G401 (cell line): ENCODE measurements around the gene PDE3A. TPM values are rescaled to one million over a fixed set of nuclear protein-coding genes. Genes with fewer than 3 reads are reported as not detected.

Source experiments
- DNase-seq: peaks from one replicate; pipeline ENCODE4 v3.0.0-alpha.2; 2015; ENCODE audit warnings: low spot score
- in situ Hi-C: cut with HindIII; loops from 2 replicates; pipeline ENCODE4 v1.10.0; 2016; ENCODE audit warnings: low sequenced_read_pairs, mixed read lengths
- total RNA-seq: library from RNA; depleted of rRNA; stranded (reverse); fragments of >200 nt; shearing (Covaris generic); gene quantifications from 2 replicates; pipeline ENCODE4 v1.2.3, GENCODE V29; 2014

The PDE3A gene
- total RNA-seq, 1 experiment from 2014 or later = not detected

DNA sequence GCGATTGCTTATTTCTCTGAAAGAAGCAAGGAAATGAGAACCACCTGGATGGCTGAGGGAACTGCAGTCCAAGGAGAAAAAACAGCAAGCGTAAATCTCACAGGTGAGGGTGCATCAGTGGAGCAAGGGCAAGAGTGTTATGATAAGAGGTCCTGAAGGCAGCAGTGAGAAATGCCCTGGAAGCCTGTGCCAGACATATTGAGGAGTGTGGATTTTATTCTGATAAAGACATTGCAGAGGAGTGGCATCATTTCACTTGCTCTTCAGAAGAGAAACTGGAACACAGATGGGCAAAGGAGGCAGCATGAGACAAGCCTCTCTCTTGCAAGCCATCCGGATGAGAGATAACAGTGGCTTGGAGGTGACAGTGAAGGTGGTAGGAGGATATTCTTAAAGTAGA, 78.5 kb downstream of the PDE3A start:
- DNase-seq = peak; percentile 59
- in situ Hi-C loops = no loop called here

DNA sequence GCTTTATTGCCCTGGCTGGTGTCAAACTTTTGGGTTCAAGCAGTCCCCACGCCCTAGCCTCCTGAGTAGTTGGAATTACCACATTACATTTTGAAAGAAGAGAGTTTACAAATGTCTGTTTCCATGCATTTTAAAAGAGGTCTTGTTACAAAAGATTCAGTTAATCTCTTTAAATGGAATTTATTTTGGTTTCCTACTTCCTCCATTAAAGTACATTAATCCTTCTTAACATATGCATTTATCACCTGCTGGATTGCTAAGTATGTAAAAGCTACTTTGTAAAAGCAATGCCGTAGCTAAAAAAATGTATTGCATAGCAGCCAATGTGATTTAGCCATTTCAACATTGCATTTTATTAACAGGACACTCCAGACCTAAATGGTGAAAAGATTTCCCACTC, 80.4 kb downstream of the PDE3A start:
- no peak for DNase-seq
- in situ Hi-C loops = no loop called here

DNA sequence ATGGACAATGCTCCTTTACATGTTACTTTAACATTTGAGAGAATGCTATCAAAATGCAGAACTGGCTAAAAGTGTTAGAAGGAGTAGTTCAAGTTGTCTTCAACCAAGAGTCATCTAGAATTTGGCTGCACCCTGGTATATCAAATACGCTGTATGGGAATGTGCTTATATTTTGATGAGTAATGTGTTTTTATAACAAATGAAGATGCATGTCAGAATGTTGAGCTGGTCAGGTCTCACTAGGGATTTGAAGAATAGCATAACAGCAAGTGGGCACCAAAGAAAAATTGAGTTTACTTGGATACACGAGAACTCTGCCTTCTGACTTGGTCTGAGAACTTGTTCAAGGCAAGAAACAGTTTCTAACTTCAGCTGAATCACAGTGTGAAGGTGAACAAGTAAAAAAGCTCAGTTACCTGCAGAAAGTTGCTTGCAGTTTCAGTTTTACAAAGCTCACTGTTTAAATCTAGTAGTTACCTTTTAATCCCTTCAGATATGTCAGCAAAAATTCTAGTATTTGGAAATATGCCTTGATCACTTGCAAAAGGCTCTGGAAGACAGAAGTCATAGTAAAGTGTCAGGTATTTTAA, 82.3 kb downstream of the PDE3A start:
- in situ Hi-C loops = no loop called here

DNA sequence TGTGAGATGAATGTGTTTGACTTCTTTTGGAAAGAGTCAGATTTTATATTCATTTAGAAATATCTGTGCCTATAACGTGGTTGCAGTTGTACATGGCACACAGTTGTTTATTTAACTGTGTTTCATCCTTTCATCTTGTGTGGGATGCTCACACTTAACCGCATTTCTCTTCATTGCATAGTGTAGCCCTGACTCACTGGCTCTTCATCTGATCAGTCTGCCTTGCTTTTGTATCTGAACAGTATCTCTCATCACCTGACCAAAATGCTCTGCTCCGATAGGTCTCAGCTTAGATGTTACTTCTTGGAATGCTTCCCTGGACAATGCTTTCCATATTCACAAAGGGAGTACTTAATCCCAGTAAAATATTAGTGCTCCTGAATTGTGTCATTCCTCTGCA, 83.4 kb downstream of the PDE3A start:
- in situ Hi-C loops = no loop called here

More for the DNA sequence above, 82.3 kb downstream of the PDE3A start:
- DNase-seq = no peak

DNA sequence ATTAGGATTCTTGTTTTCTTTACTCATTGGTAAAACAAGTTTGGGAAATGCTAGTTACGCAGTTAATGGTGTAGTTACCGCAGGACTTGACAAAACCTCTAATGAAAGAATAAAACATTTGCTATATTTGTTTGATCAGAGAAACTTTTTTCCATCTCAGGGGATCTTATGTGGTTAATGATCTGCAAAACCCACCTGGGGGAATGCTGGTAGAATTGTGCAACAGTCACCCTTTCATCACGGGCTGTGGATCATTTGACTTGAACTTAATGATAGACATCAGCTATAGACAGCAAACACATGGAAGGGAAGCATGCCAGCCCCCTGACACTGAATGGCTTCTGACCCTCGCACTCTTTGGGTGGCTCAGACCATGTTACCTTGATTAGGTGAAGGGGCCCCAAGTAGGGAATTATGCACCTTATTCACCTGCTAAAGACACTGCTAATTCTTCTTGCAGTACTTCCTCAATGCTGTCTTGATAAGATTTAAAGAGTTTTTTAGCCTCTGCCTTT, 84.2 kb downstream of the PDE3A start:
- in situ Hi-C loops = no loop called here

More for the DNA sequence above, 83.4 kb downstream of the PDE3A start:
- DNase-seq = no peak

DNA sequence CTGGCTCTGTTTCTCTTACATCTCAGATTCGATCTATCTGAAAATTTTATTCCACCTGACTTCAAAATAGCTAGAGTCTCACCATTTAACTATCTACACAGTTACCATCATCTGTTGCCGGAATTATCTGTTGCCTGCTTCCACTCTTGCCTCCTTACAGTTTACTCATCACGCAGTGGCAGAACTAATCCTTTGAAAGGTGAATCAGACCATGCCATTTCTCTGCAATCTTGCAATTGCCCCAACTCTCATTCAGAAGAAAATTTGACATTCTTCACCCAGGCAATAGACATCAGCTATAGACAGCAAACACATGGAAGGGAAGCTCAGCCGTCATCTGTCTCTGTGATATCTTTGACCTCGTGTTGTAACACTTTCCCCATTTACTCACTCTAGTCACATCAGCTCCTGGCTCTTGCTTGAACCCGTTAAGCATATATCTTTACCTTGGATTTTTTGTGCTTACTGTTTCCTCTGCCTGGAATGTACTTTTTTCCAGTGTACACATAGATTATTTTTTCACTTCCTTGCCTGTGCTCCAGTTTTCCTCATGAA, 85.5 kb downstream of the PDE3A start:
- in situ Hi-C loops = no loop called here

More for the DNA sequence above, 84.2 kb downstream of the PDE3A start:
- no peak for DNase-seq

DNA sequence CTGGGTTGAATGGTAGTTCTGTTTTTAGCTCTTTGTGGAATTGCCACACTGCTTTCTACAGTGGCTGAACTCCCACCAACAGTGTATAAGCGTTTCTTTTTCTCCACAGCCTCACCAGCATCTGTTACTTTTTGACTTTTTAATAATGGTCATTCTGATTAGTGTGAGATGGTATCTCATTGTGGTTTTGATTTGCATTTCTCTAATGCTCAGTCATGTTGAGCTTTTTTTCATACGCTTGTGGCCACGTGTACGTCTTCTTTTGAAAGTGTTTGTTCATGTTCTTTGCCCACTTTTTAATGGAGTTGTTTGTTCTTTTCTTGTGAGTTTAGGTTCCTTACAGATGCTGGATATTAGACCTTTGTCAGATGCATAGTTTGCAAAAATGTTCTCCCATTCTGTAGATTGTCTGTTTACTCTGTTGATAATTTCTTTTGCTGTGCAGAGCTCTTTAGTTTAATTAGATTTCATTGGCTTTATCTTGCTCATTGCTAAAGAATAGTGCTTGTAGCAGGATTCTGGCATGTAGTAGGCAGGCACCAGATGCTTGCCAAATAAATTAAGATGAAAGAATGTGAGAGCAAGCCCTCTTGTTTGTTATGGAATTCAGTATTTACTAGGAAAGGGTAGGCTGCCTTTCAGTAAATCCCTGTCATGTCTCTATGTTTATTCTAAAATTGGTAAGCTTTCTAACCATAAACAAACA, 86.8 kb downstream of the PDE3A start:
- in situ Hi-C loops = no loop called here
- peak; percentile 52 for DNase-seq

More for the DNA sequence above, 85.5 kb downstream of the PDE3A start:
- no peak for DNase-seq

DNA sequence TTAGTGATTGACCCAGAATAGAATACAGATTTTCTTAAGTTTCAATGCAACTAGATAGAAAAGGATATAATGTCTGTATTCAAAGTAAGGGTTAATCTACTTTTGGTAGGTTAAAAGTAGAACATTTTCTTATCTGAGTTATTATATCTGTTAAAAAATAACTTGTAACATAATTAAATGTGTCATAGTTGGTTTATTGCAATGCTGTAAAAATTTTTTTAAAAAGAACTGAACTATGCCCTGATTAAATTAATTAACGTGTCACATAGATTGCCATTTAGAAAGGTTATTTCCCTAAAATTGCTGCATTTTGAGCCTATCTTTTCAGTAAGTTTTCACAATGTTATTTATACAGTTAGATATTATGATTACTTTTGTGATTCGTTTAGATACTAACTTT, 89.2 kb downstream of the PDE3A start:
- no peak for DNase-seq
- in situ Hi-C loops = no loop called here

DNA sequence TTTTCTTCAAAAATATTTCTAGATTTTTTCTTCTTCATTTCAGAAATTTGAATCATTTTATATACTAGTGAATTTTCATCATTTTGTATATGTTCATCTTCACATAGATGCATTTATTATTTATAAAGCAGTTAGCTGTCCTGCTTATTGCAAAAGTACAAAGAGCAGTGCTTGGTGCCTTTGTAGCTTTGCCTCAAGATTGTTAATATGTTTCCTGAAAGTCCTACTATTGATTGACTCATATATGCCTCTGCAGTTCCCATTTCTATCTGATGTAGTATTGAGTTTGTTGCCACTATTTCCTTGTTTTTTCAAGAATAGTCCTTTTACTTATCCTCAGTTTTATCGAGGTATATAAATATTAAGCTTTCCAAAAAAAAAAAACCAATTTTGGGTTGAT, 89.7 kb downstream of the PDE3A start:
- in situ Hi-C loops = no loop called here
- DNase-seq = no peak

DNA sequence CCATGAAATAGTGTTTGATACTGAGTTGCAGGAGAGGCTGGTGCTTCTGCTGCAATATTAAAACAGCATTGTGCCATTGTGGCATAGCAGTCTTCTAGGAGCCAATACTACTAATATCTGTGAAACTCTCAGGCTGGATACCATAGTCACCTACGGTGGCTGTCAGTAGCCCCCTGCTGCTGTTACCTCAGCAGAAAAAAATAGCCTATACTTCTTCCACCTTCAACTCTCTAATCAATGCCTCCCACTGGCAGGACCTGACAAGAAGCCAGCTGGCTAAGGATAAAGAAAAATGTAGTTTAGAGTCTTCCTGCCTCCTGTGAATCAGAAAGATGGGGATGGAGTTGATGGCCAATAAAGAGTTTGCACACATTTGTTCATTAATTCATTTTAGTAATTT, 91.6 kb downstream of the PDE3A start:
- in situ Hi-C loops = no loop called here

DNA sequence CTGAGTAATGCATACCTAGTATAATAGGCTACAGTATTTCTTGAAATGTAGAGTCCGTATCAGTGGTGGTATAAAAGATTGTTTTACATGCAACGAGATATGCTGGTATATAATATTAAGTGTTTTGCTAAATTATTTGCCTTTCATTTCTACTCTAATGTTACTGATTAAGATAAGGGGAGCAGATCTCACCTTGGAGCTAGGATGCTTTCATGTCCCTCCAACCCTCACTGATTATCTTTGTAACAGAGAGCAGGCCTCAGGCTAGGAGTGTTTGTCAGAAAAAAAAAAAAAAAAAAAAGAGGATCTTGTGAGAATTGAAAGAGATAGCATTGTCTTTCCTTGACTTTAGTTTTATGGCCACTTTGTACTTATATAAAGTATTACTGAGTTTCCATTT, 92.6 kb downstream of the PDE3A start:
- DNase-seq = no peak
- in situ Hi-C loops = no loop called here

More for the DNA sequence above, 91.6 kb downstream of the PDE3A start:
- DNase-seq = no peak

DNA sequence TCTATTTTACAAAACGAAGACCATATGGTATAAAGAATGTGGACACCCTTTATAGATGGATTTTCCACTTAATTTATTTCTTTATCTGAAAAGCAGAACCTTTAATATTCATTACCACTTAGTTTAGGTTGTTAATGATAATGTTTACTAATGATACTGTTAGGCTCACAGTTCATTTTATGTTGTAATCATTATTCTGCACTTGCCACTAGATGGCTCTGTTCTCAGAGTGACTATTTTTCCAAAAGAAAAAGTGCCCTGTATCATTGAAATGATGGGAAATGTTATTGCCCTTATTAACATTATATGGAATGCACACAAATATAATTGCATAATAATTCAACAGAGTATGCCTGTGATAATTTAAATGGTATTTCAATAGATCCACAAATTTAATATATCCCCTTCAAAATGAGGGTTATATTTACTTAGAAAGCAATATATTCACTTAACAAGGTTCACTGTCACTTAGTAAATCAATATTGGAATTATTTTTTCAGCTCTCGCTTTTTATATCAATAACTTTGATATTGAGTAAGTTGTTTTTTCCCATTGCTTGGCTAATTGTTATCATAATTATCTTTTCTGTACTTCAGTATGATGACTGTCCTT, 95.7 kb downstream of the PDE3A start:
- peak; percentile 60 for DNase-seq
- in situ Hi-C loops = no loop called here

DNA sequence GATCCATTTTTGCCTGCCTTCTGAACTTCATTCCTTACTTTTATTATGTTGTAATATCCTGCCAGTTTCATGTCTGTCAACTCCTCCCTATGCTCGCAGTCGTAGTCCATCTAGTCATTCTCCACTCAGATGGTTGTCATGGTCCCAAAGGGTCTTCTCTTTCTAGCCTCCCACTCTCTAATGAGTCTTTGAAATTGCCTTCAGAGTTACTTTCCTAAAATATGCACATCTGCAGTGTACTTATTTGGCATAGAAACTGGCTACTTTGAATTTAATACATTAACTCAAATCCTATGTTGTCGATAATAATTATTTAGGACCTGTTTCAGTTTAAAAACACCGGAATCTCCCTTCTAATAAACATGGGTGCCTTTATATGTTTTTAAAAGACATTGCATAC, 101.0 kb downstream of the PDE3A start:
- in situ Hi-C loops = no loop called here
- DNase-seq = no peak

DNA sequence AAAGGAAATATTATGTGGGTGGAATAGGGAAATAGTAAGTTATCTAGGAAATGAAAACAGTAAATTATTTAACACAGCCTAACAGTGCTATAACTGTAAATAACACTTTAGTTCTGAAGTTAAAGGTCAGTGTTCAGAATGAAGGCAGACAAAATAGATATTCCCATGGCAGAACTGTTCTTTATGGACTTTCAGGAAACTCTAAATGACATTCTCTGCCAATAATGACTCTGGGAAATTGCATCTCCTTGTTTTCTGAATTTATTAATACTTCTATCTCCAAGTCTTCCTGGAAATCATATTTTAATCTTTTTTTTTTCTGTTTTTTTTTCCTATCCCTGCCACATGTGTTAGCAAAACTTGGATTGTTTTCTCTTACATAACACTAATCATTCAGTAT, 101.4 kb downstream of the PDE3A start:
- in situ Hi-C loops = no loop called here
- DNase-seq = no peak

DNA sequence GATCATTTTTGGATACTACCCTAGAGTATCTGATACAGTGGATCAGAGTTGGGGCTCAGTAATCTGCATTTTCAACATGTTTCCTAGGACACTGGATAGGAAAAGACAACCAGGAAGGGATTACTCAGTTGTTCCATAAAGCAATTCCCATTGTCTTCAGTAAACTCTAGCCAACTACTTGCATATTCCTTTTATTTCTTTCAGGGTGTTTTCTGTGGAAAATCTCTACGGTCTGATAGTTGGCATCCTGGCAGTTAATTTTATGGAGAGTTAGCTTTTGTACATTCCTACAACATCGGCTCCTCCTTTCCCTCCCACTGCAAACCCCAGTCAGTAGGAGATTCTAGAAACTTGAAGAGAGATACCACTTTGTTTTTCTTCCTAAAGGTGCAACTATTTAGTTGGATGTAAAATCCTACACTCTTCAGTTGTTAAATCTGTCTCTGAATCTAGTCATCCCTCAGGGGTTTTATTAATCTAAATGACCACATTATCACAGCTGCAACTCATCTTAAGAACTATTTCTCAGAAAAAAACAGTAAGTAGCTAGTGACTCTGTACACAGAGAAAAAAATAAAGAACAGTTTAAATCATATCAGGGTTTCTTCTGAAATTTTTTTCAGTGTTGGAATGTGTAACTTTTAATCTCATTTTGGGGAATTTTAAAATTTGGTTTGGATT, 103.9 kb downstream of the PDE3A start:
- in situ Hi-C loops = no loop called here
- DNase-seq = no peak

DNA sequence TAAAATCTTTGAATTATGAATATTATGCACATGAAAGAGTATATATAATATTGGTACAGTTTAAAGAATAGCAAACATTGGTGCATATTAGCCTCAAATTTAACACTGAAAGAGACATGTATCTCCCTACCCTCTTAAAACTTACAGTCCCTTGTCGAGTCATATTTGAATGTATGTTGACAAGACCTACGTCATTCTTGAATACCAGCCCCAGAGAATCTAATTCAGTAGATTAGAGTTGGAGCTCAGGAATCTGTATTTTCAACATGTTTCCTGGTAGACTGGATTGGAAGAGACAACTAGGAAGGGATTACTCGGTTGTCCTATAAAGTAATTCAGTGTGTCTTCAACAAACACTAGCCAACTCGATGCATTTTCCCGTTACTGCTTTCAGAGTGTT, 104.8 kb downstream of the PDE3A start:
- DNase-seq = no peak
- in situ Hi-C loops = no loop called here

DNA sequence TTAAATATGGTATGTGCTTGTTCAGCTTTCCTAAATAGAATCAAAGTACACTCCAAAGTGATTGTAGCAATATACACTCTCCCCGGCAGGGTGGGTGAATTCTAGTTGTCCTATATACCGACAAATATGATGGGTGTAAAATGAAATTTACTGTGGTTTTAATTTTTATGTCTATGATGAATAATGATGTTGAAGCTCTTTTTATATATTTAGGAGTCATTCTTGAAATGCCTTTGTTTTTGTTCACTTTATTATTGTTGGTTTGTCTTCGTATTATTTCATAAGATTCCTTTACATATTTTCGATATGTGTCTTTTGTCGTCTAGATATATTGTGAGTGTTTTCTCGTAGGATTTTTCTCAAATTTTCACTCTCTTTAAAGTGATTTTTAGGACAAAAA, 105.7 kb downstream of the PDE3A start:
- in situ Hi-C loops = no loop called here
- no peak for DNase-seq

DNA sequence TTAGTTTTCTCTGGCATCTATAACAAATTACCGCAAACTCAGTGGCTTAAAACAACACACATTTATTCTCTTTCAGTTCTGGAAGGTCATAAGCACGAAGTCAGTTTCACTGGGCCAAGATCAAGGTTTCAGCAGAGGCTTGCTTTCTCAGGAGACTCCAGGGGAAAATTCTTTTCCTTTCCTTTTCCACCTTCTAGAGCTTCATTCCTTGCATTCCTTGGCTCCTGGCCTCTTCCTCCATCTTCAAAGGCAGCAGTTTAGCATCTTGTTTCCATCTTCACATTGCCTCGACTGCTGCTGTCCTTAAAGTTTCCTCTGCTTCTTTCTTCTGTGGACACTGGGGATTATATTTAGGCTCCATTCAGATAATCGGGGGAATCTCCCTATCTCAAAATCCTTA, 106.1 kb downstream of the PDE3A start:
- no peak for DNase-seq
- in situ Hi-C loops = no loop called here

DNA sequence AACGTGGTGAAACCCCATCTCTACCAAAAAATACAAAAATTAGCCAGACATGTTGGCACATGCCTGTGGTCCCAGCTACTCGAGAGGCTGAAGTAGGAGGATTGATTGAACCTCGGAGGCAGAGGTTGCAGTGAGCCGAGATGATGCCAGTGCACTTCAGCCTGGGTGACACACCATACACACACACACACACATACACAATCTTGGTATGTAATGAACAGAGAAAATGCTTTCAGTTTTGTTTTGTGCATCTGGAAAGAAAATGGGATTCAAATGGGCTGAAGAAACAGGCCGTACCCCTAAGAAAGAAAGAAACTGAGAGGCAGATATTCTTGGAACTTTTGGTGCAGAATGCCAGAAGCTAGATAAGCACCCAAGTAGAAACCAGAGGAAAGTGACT, 107.2 kb downstream of the PDE3A start:
- no peak for DNase-seq
- in situ Hi-C loops = no loop called here

DNA sequence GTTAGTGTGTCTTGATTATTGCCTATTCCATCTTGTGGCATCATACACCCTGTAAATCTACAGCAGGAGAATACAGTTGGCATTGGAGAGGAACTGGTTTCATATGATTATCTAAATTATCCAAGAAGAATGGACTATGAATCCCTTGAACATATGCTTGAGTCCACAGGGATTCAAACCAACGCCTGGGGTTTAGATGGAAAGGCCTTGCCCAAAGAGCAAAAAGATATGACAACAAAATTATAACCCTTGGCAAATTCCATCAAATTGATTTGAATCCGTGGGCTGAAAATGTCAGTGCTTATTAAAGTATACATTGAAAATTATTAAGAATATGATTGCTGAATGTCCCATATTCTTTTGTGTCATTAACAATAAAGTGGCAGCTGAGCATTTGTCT, 108.2 kb downstream of the PDE3A start:
- peak; percentile 73 for DNase-seq
- in situ Hi-C loops = no loop called here
